Prostate gland (tissue), 2 donors: ENCODE results near the gene TRIB2. TPM values are rescaled to one million over a fixed set of nuclear protein-coding genes. Genes with fewer than 3 reads are reported as not detected.

Experiments used
- DNase-seq: peaks from one replicate; pipeline ENCODE4 v3.0.0-alpha.2; 2019; ENCODE audit warnings: low spot score
- H3K27ac ChIP-seq, 2 donors: fragments of 200-600 bp; sonication (generic); 2 replicates each; pipeline ENCODE4 v1.5.1; 2017 to 2019
- H3K27me3 ChIP-seq: fragments of 200-600 bp; sonication (generic); replicated peaks from 2 replicates; pipeline ENCODE4 v1.5.1; 2019; ENCODE audit not compliant: insufficient read depth
- H3K36me3 ChIP-seq, 2 donors: fragments of 200-600 bp; sonication (generic); 1 replicate in 1 of 2; 2 replicates in 1 of 2; pipeline versions ENCODE4 v1.5.1 to v1.8.1; 2017 to 2019
- H3K4me1 ChIP-seq: fragments of 200-600 bp; sonication (generic); replicated peaks from 2 replicates; pipeline ENCODE4 v1.5.1; 2019
- H3K4me3 ChIP-seq, 2 donors: fragments of 200-600 bp; sonication (generic); 2 replicates each; pipeline ENCODE4 v1.5.1; 2017 to 2019
- H3K9me3 ChIP-seq: fragments of 200-600 bp; sonication (generic); 2 replicates; pipeline ENCODE4 v1.5.1; 2017
- CTCF ChIP-seq, 4 experiments: fragments of 200-600 bp in 2 of 4; fragments of 450-650 bp in 2 of 4; sonication (generic) in 2 of 4; IDR thresholded peaks; 1 replicate in 3 of 4; 2 replicates in 1 of 4; pipeline ENCODE4 v1.5.1; 2016 to 2019; ENCODE audit warnings: antibody characterized with exemption in 4 of 4, mild to moderate bottlenecking in 2 of 4, moderate library complexity in 2 of 4
- POLR2A ChIP-seq: fragments of 450-650 bp; IDR thresholded peaks from one replicate; pipeline ENCODE4 v1.6.1; 2016; ENCODE audit warnings: antibody characterized with exemption, mild to moderate bottlenecking
- POLR2AphosphoS5 ChIP-seq: sonication (generic); formaldehyde crosslinking; IDR thresholded peaks from one replicate; pipeline ENCODE4 v1.6.1; 2017; ENCODE audit warnings: antibody characterized with exemption
- WGBS: methylation state at CpG from one replicate; pipeline ENCODE4 v1.1.5; 2018; 5-methylcytosine and 5-hydroxymethylcytosine counted together
- intact Hi-C: fragments of 100-400 bp; cut with DNase I; formaldehyde crosslinking; loops from one replicate; pipeline ENCODE4 v1.14.2; 2022
- total RNA-seq, 2 donors: library from RNA; depleted of rRNA; stranded (reverse); fragments of >200 nt; gene quantifications; one replicate each; pipeline ENCODE4 v1.1.0, GENCODE V29; 2016

Gene TRIB2
- total RNA-seq, 2 donors from 2014 or later = 72.3 to 205 TPM

- no peaks in the 10 kb centered on the region for H3K9me3 ChIP-seq
- intact Hi-C loops = no loop called here
Measured at GRCh38 chr2:12774395-12774727, 57.6 kb downstream of the TRIB2 start.

DNA sequence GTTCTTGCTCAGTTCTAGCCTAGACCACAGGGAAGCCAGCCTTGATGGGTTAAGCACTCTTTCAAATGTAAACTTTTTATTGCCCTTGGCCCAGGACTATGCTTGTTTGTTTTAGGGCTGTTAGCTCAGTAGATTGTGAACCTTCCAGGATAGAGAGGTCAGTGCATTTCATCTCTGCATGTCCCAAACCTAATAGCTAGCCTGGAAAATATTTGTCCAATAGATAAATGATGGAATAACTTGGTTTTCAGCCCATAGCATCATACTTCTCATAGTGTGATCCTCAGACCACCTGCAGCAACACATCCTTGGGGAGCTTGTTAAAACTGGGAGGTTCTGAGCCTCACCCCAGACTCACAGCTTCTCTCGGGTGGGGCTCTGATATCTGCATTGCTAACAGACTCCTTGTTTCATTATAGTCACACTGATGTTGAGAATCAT lies 59.8 kb downstream of the TRIB2 start:
- Histone ChIP-seq H3K27ac (no peak overlapping the region), H3K27me3 (no peaks in the 10 kb centered on the region), H3K36me3 (no peaks in the 10 kb centered on the region), H3K4me3 (no peak overlapping the region), H3K9me3 (no peaks in the 10 kb centered on the region), H3K4me1 (no peaks in the 10 kb centered on the region)
- TF ChIP-seq CTCF (IDR thresholded peaks at IDR 0.05) (no peak), POLR2A (no peak), POLR2AphosphoS5 (no peak)
- intact Hi-C loops = no loop called here
- no peak for DNase-seq
- 50% methylated on average over 1 of the region's 1 CpG for WGBS

More at GRCh38 chr2:12774395-12774727, 57.6 kb downstream of the TRIB2 start:
- 86% methylated on average over 1 of the region's 1 CpG for WGBS
- no peak overlapping the region for H3K27ac ChIP-seq
- H3K36me3 ChIP-seq = no peaks in the 10 kb centered on the region
- H3K27me3 ChIP-seq = no peaks in the 10 kb centered on the region
- TF ChIP-seq POLR2A = no peak
- TF ChIP-seq POLR2AphosphoS5 = no peak
- no peak for TF ChIP-seq CTCF (IDR thresholded peaks at IDR 0.05)
- H3K4me1 ChIP-seq = no peaks in the 10 kb centered on the region
- H3K4me3 ChIP-seq = no peak overlapping the region
- no peak for DNase-seq

GRCh38 chr2:12778369-12778768 lies 61.6 kb downstream of the TRIB2 start:
- no peaks in the 10 kb centered on the region for H3K36me3 ChIP-seq
- WGBS = 55% methylated on average over 6 of the region's 6 CpGs
- no peak overlapping the region for H3K27ac ChIP-seq
- no peak for DNase-seq
- intact Hi-C loops = no loop called here
- H3K4me1 ChIP-seq = no peaks in the 10 kb centered on the region
- TF ChIP-seq POLR2A = no peak
- TF ChIP-seq POLR2AphosphoS5 = no peak
- no peak for TF ChIP-seq CTCF (IDR thresholded peaks at IDR 0.05)
- H3K9me3 ChIP-seq = no peaks in the 10 kb centered on the region
- H3K27me3 ChIP-seq = no peaks in the 10 kb centered on the region
- no peak overlapping the region for H3K4me3 ChIP-seq

DNA sequence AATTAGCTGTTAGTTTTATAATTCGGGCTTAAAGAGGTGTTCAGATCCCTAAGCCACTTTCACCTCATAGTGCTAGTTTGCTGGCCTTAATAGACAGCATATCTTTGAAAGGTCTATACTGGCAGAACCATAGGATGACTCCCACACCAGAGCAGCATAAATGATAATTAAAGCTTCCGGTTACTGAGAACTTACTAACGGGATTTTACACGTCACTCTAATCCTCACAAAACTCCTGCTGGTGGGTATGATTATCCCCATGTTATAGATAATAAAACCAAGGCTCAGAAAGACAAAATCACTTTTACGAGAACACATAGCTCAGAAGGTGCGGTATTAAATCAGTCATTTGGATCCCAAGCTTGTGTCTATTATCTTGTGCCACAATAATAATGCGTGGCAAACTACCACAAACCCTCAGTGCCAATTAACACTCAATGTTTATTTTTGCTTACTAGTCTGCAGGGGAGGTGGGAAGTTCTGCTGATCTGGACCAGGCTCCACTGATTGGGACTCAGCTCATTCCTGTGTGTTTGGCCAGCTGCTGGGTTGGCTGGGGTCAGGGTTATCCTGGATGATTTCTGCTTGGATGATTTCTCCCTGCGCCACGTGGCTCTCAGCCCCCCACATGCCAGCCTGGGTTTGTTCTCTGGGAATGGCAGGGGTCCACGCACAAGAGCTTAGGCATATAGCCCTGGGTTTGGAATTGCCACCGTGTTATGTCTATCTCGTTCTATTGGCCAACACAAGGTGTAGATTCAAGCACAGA lies 62.3 kb downstream of the TRIB2 start:
- intact Hi-C loops = no loop called here
- DNase-seq = no peak
- H3K27ac ChIP-seq = no peak overlapping the region
- no peaks in the 10 kb centered on the region for H3K27me3 ChIP-seq
- no peak overlapping the region for H3K4me3 ChIP-seq
- no peaks in the 10 kb centered on the region for H3K36me3 ChIP-seq
- H3K9me3 ChIP-seq = no peaks in the 10 kb centered on the region
- no peaks in the 10 kb centered on the region for H3K4me1 ChIP-seq
- TF ChIP-seq POLR2A = no peak
- no peak for TF ChIP-seq POLR2AphosphoS5
- TF ChIP-seq CTCF (IDR thresholded peaks at IDR 0.05) = no peak
- WGBS = 88% methylated on average over 12 of the region's 12 CpGs

DNA sequence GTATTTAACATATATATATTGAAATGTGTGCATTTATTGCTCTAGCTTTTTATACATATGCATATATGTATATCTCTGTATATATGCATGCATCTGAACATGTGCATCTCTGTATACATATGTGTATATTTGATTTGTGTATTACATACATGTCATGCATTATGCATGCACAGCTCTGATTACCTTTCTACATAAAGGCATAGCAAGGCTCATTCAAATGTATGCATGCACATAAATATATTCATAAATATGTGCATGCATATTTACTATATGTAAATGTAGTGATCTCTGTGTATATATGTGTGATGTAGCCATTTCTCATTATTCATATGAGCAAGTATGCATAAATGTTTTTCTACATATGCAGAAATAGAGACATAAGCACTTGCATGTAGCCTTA lies 64.6 kb downstream of the TRIB2 start:
- DNase-seq = no peak
- no peaks in the 10 kb centered on the region for H3K36me3 ChIP-seq
- H3K27ac ChIP-seq = no peak overlapping the region
- H3K4me3 ChIP-seq = no peak overlapping the region
- no peaks in the 10 kb centered on the region for H3K27me3 ChIP-seq
- H3K4me1 ChIP-seq = no peaks in the 10 kb centered on the region
- intact Hi-C loops = no loop called here
- no peak for TF ChIP-seq POLR2A
- TF ChIP-seq CTCF (IDR thresholded peaks at IDR 0.05) = no peak
- no peak for TF ChIP-seq POLR2AphosphoS5
- no peaks in the 10 kb centered on the region for H3K9me3 ChIP-seq
